Right forelimb (tissue), 1 donor: ENCODE data around the gene SLC9A3.
"Not testable (repeated sequence)": the region's sequence is repeated elsewhere in the genome, so short reads cannot be mapped to it uniquely, and the experiment has no call there.

ENCODE experiments used
- DNase-seq: peaks from one replicate; pipeline ENCODE4 v3.0.0-alpha.2; 2018

The SLC9A3 gene

GRCh38 chr5:524973-525761 is 918 bp upstream of the SLC9A3 start:
- no peak for DNase-seq

DNA sequence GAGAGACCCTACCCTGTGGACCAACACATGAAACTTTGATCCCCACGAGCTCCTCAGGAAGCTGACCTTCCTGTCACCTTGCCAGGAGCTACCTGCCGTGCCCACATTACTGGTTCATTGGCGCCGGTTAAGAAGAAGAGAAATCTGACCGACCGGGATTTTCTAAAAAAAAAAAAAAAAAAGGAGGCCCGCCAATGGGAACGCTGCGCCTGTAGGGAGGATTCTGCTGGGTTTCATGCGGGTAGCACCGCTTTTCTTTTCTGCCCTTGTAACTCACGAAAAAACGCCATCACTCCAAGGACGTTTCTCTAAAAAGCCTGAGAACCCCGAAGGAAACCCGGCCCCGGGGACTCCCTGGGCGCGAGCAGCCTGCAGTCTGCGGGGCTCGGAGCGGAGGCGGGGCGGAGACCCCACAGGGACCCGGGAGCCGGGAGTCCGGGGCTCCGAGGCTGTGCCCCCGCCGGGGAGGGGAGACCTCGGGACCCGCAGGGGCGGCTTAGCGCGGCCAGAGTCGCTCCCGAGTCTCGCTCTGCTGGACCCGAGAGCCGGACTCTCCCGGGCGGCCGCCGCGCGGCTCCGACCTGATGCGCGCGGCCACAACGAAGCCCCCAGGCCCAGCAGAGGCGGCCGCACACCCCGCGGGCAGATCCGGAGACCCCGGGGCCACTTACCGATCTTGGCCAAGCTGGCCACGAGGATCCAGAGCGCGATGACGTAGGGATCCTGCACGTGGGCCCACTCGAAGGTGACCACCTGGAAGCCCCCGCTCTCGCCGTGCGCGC is 617 bp downstream of the SLC9A3 start:
- no peak for DNase-seq

GRCh38 chr5:522899-523440 is 1.3 kb downstream of the SLC9A3 start:
- no peak for DNase-seq

DNA sequence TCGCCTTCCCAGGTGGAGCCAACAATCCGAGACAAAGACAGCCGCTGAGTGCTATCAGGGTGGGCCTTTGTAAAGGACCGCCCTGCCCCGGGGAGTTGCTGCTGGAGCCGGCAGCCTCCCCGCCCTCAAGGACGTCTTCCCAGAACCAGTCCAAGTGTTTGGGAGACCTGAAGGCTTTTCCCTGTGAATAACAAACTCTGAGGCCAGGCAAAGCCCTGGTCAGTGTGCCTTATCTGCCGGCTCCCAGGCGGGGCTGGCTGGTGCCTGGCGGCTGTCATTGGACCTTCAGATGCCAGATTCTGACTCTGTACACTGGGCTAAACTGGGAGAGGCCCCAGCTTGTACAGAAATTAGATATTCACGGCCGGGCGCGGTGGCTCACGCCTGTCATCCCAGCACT is 2.1 kb downstream of the SLC9A3 start:
- no peak for DNase-seq

DNA sequence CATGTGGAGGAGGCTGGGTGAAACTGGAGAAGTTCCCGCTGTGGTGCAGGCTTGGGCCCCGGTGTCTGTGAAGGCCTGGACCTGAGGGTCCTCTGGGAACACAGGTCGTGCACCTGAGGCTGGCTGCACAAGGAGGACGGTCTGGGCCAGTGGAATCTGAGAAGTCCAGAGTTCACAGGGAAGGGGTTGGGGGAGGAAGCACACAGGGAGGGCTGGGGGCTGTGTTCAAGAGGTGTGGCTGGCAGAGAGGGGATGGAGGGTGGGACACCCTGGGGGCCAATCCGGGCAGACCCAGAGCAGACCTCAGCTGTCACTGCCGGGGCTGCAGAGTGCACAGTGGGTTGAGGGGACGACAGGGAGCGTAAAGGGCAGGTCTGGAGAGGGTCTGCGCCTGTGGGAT is 2.6 kb downstream of the SLC9A3 start:
- no peak for DNase-seq

- DNase-seq: no peak
These were observed 3.4 kb downstream of the SLC9A3 start for GRCh38 chr5:520850-521226.

GRCh38 chr5:520196-520849 is 3.9 kb downstream of the SLC9A3 start:
- DNase-seq: no peak

DNA sequence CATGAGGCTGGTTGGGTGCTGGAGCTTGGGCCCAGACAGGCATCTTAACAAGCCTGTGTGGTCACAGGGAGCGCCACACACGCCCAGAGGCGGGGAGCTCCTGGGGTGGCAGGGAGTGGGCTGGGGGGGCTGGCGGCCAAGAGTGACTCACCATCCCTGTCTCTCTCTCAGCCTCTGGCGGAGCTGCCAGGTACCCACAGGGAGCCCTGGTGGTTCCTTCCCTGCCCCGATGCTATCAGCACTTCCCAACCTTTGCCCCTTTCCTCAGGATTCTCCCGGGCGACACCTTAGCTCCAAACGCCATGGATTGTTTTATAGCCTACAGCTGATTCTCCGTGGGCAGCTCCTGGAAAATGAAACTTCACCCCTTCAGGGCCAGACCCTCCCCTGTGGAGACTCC is 5.5 kb downstream of the SLC9A3 start:
- DNase-seq: no peak

DNA sequence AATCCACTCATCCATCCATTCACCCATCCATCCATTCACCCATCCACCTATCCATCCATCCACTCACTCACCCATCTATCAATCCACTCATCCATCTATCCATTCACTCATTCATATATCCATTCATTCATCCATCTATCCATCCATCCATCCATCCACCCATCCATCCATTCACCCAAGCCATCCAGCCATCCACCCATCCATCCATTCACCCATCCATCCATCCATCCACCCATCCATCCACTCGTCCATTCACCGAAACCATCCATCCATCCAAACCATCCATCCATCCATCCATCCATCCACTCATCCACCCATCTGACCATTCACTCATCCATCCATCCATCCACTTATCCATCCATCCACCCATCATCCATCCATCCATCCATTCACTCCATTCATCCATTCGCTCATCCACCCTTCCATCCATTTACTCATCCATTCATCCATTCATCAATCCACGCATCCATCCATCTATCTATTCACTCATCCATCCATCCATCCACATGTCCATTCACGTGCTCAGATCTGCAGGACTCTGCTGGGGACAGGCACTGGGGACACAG is 6.6 kb downstream of the SLC9A3 start:
- DNase-seq: no peak

- DNase-seq: no peak
These were observed 7.3 kb downstream of the SLC9A3 start for GRCh38 chr5:516980-517379.

GRCh38 chr5:516338-516925 is 7.8 kb downstream of the SLC9A3 start:
- DNase-seq: no peak

- no peak for DNase-seq
These were observed 8.9 kb downstream of the SLC9A3 start for GRCh38 chr5:515273-515836.

DNA sequence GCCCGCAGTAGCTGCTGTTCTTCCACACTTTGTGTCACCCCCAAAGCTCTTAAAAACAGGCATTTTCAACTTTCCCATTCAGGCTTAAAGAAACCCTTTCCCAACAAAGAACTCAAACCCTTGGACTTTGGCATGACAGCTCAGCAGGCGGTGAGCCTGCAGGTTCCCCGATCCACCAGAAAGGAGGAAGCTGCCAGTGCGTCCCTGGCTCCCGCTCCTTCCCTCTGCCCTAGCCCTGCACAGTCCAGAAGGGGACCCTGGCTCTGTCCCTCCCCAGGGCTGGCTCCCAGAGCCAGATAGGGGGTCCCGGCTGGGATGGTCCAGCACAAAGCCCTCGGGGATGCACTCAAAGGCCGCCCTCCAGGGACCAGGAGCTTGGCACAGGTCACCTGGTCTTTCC is 9.6 kb downstream of the SLC9A3 start:
- DNase-seq: no peak

DNA sequence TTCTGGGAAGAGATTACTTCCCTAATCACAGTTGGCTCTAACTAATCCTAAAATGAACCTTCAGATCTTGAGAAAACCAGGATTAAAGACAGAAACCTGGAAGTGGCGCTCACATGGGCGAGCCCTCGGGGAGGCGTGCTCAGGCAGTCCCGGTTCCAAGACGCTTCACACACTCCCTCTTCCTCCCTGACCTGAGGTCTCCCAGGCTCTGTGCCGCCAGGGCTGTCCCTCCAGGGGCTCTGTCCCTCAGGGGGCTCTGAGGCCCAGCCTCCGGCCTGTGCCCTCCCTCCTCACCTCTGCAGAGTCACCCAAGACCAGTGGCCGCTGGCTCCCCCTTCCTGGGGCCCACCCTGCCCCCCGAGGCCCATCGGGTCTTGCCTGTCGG is 10.2 kb downstream of the SLC9A3 start:
- DNase-seq: no peak

GRCh38 chr5:513216-514100 is 10.8 kb downstream of the SLC9A3 start:
- DNase-seq: no peak

DNA sequence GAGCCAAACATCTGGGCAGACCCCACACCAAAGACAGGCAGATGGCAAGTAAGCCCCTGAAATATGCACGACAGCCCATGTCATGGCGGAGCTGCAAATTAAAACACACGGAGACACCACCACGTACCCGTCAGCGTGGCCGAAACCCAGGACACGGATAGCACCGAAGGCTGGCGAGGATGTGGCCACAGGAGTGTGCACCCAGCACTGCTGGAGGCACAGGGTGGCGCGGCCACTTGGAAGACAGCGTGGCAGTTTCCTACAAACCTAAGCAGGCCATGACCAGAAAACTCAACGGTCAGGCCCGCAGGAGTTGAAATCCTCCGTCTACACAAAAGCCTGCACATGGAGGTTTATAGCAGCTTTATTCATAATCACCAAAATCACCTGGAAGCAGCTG is 12.8 kb downstream of the SLC9A3 start:
- DNase-seq: no peak

GRCh38 chr5:510521-510920 is 13.7 kb downstream of the SLC9A3 start:
- DNase-seq: no peak

DNA sequence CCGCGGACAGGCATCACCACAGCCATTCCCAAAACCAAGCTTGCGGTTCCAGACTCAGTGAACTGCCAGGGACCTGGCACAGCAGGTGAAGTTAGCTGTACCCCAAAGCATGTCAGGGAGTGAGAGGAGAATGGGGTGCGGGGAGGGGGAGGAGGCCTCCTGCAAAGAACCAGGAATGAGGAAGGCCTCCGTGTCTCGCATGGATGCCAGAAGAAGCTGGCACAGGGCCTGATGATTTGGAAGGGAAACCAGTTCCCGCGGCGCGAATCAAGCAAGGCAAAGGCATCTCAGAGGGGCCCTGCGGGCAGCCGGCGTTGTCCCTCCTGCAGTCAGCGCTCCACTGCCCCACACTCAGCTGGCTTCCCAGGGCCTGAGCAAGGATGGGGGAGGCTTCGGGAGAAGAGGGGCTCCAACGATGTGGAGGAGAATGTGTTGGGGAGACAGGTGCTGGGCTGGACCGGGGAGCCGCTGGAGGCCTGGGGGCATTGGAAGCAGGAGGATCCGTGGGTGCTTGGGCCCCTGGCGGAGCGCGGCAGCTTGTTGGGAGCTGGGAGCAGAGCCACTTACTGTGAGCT is 14.6 kb downstream of the SLC9A3 start:
- DNase-seq: no peak

DNA sequence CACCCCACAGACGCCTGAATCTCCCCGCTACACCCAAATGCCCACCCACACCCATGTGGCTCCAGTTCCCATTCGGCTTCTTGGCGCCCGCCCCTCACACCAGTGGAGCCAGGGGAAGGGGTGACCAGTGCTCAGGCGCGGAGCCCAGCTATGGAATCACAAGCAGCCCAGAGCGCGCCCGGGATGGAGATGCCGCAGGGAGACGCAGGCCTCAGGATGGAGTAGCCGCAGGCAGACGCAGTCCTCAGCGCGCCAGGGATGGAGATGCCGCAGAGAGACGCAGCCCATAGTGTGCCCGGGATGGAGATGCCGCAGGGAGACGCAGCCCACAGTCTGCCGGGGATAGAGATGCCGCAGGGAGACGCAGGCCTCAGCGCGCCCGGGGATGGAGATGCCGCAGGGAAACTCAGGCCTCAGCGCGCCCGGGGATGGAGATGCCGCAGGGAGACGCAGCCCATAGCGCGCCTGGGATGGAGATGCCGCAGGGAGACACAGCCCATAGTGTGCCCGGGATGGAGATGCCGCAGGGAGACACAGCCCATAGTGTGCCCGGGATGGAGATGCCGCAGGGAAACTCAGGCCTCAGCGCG is 16.2 kb downstream of the SLC9A3 start:
- not testable (repeated sequence) for DNase-seq

- no peak for DNase-seq
These were observed 18.2 kb downstream of the SLC9A3 start for GRCh38 chr5:505951-506525.
